Measurements from ENCODE around the gene SIGLEC11. TPM values are rescaled to one million over a fixed set of nuclear protein-coding genes. Genes with fewer than 3 reads are reported as not detected.

SIGLEC11 gene
- total and polyA plus RNA-seq, 2 experiments from 2014 or later = not detected

Other genes with a start within 250 kb of the SIGLEC11 start
- not detected in 2 replicates for gene TSKS, start 197.9 kb downstream of the SIGLEC11 start, total RNA-seq (2014; rRNA removed; shearing (Covaris generic))
- gene TSKS, start 197.9 kb downstream of the SIGLEC11 start, polyA plus RNA-seq (2016; fragmentation: Nextera tagmentation; extraction: Ambion mirVana) = 0.82 and 0.99 TPM in 2 replicates
- 110 and 129 TPM in 2 replicates for gene AP2A1, start 194.2 kb downstream of the SIGLEC11 start, total RNA-seq (2014; rRNA removed; shearing (Covaris generic))
- gene AP2A1, start 194.2 kb downstream of the SIGLEC11 start, polyA plus RNA-seq (2016; fragmentation: Nextera tagmentation; extraction: Ambion mirVana) = 34.1 and 37.2 TPM in 2 replicates
- 25.7 and 34.8 TPM in 2 replicates for gene FUZ, start 147.9 kb downstream of the SIGLEC11 start, total RNA-seq (2014; rRNA removed; shearing (Covaris generic))
- gene FUZ, start 147.9 kb downstream of the SIGLEC11 start, polyA plus RNA-seq (2016; fragmentation: Nextera tagmentation; extraction: Ambion mirVana) = 24.3 TPM in 2 replicates
- gene MED25, start 142.9 kb downstream of the SIGLEC11 start, total RNA-seq (2014; rRNA removed; shearing (Covaris generic)) = 47.1 and 58.6 TPM in 2 replicates
- gene MED25, start 142.9 kb downstream of the SIGLEC11 start, polyA plus RNA-seq (2016; fragmentation: Nextera tagmentation; extraction: Ambion mirVana) = 45.6 and 46.4 TPM in 2 replicates
- gene PTOV1, start 110.0 kb downstream of the SIGLEC11 start, total RNA-seq (2014; rRNA removed; shearing (Covaris generic)) = 194 and 209 TPM in 2 replicates
- gene PTOV1, start 110.0 kb downstream of the SIGLEC11 start, polyA plus RNA-seq (2016; fragmentation: Nextera tagmentation; extraction: Ambion mirVana) = 188 and 225 TPM in 2 replicates
- 81.4 and 99.6 TPM in 2 replicates for gene PNKP, start 93.6 kb downstream of the SIGLEC11 start, total RNA-seq (2014; rRNA removed; shearing (Covaris generic))
- gene PNKP, start 93.6 kb downstream of the SIGLEC11 start, polyA plus RNA-seq (2016; fragmentation: Nextera tagmentation; extraction: Ambion mirVana) = 109 and 112 TPM in 2 replicates
- 15.7 and 21.5 TPM in 2 replicates for gene AKT1S1, start 83.8 kb downstream of the SIGLEC11 start, total RNA-seq (2014; rRNA removed; shearing (Covaris generic))
- 28.0 and 28.6 TPM in 2 replicates for gene AKT1S1, start 83.8 kb downstream of the SIGLEC11 start, polyA plus RNA-seq (2016; fragmentation: Nextera tagmentation; extraction: Ambion mirVana)
- gene TBC1D17, start 83.5 kb downstream of the SIGLEC11 start, total RNA-seq (2014; rRNA removed; shearing (Covaris generic)) = 12.1 and 19.3 TPM in 2 replicates
- 39.5 and 43.1 TPM in 2 replicates for gene TBC1D17, start 83.5 kb downstream of the SIGLEC11 start, polyA plus RNA-seq (2016; fragmentation: Nextera tagmentation; extraction: Ambion mirVana)
- 0.50 and 0.69 TPM in 2 replicates for gene IL4I1, start 64.3 kb downstream of the SIGLEC11 start, total RNA-seq (2014; rRNA removed; shearing (Covaris generic))
- gene IL4I1, start 64.3 kb downstream of the SIGLEC11 start, polyA plus RNA-seq (2016; fragmentation: Nextera tagmentation; extraction: Ambion mirVana) = 0.57 and 0.60 TPM in 2 replicates
- gene ATF5, start 32.0 kb downstream of the SIGLEC11 start, total RNA-seq (2014; rRNA removed; shearing (Covaris generic)) = 7.4 and 8.2 TPM in 2 replicates
- gene ATF5, start 32.0 kb downstream of the SIGLEC11 start, polyA plus RNA-seq (2016; fragmentation: Nextera tagmentation; extraction: Ambion mirVana) = 9.6 and 10.3 TPM in 2 replicates
- gene NUP62, start 31.7 kb downstream of the SIGLEC11 start, total RNA-seq (2014; rRNA removed; shearing (Covaris generic)) = 87.7 and 99.4 TPM in 2 replicates
- 54.0 and 55.5 TPM in 2 replicates for gene NUP62, start 31.7 kb downstream of the SIGLEC11 start, polyA plus RNA-seq (2016; fragmentation: Nextera tagmentation; extraction: Ambion mirVana)
- 20.4 and 29.1 TPM in 2 replicates for gene VRK3, start 64.2 kb upstream of the SIGLEC11 start, total RNA-seq (2014; rRNA removed; shearing (Covaris generic))
- 17.4 and 19.2 TPM in 2 replicates for gene VRK3, start 64.2 kb upstream of the SIGLEC11 start, polyA plus RNA-seq (2016; fragmentation: Nextera tagmentation; extraction: Ambion mirVana)
- 17.4 and 18.9 TPM in 2 replicates for gene ZNF473, start 64.8 kb upstream of the SIGLEC11 start, total RNA-seq (2014; rRNA removed; shearing (Covaris generic))
- 1.5 and 3.3 TPM in 2 replicates for gene ZNF473, start 64.8 kb upstream of the SIGLEC11 start, polyA plus RNA-seq (2016; fragmentation: Nextera tagmentation; extraction: Ambion mirVana)
- gene IZUMO2, start 202.1 kb upstream of the SIGLEC11 start, total RNA-seq (2014; rRNA removed; shearing (Covaris generic)) = 3.1 TPM in 1 of 2 replicates, not detected in the other
- 5.0 and 6.2 TPM in 2 replicates for gene IZUMO2, start 202.1 kb upstream of the SIGLEC11 start, polyA plus RNA-seq (2016; fragmentation: Nextera tagmentation; extraction: Ambion mirVana)
- 25.5 and 27.3 TPM in 2 replicates for gene MYH14, start 242.4 kb upstream of the SIGLEC11 start, total RNA-seq (2014; rRNA removed; shearing (Covaris generic))
- gene MYH14, start 242.4 kb upstream of the SIGLEC11 start, polyA plus RNA-seq (2016; fragmentation: Nextera tagmentation; extraction: Ambion mirVana) = 27.5 and 29.1 TPM in 2 replicates